C1 segment of cervical spinal cord (tissue), 14 donors: ENCODE measurements around the gene LRRC4B.
A peak's percentile ranks its signal among the peaks of the same experiment; 100 is the strongest.

Experiments
- DNase-seq, 14 donors: peaks; one replicate each; lab custom pipeline; 2025; lab: John Stamatoyannopoulos, UW

The LRRC4B gene

GRCh38 chr19:50509366-50509765 is 58.9 kb downstream of the LRRC4B start:
- DNase-seq: no peak

- no peak for DNase-seq
Measured at GRCh38 chr19:50508843-50509190, 59.4 kb downstream of the LRRC4B start.

GRCh38 chr19:50507376-50507775 is 60.9 kb downstream of the LRRC4B start:
- no peak for DNase-seq

GRCh38 chr19:50506700-50507099 is 61.5 kb downstream of the LRRC4B start:
- no peak for DNase-seq

- DNase-seq: no peak
Measured at GRCh38 chr19:50505856-50506611, 62.2 kb downstream of the LRRC4B start.

- DNase-seq: no peak
Measured at GRCh38 chr19:50501568-50502475, 66.4 kb downstream of the LRRC4B start.

- no peak for DNase-seq
Measured at GRCh38 chr19:50501186-50501567, 67.1 kb downstream of the LRRC4B start.

GRCh38 chr19:50500753-50501151 is 67.5 kb downstream of the LRRC4B start:
- DNase-seq: no peak

- peak in 6 of 14 donors; percentile 15 to 38 (median 34) for DNase-seq
Measured at GRCh38 chr19:50500060-50500752, 68.0 kb downstream of the LRRC4B start.

GRCh38 chr19:50498219-50499056 is 69.8 kb downstream of the LRRC4B start:
- no peak for DNase-seq

GRCh38 chr19:50497022-50497405 is 71.2 kb downstream of the LRRC4B start:
- DNase-seq: no peak

- DNase-seq: peak in 13 of 14 donors; percentile 25 to 94 (median 88)
Measured at GRCh38 chr19:50496189-50497021, 71.8 kb downstream of the LRRC4B start.

GRCh38 chr19:50495020-50495531 is 73.2 kb downstream of the LRRC4B start:
- no peak for DNase-seq

GRCh38 chr19:50494186-50495019 is 73.8 kb downstream of the LRRC4B start:
- no peak for DNase-seq

- no peak for DNase-seq
Measured at GRCh38 chr19:50493171-50493570, 75.1 kb downstream of the LRRC4B start.

GRCh38 chr19:50492303-50493052 is 75.8 kb downstream of the LRRC4B start:
- DNase-seq: peak in 5 of 14 donors; percentile 15 to 29 (median 20)

- DNase-seq: peak in 2 of 14 donors; percentile 16 to 28
Measured at GRCh38 chr19:50490991-50491472, 77.2 kb downstream of the LRRC4B start.

- no peak for DNase-seq
Measured at GRCh38 chr19:50490411-50490811, 77.8 kb downstream of the LRRC4B start.
